ENCODE measurements around the gene LMAN1L.

- TF ChIP-seq YY1 (IDR thresholded peaks at IDR 0.05; ENCODE audit: insufficient read depth, insufficient read length) (no peak), SUZ12 (IDR thresholded peaks at IDR 0.05; ENCODE audit: extremely low read depth, insufficient read depth, insufficient read length) (no peak), ZNF274 (IDR thresholded peaks at IDR 0.05; ENCODE audit: low read depth, low read length) (no peak)
These were observed 12.3 kb downstream of the LMAN1L start for GRCh38 chr15:74824976-74825375.

Measured in NT2/D1 (cell line).